ENCODE data around the gene AASS. TPM values are rescaled to one million over a fixed set of nuclear protein-coding genes. Genes with fewer than 3 reads are reported as not detected.

AASS gene
- total RNA-seq, 1 donor from 2014 or later: 12.4 TPM

DNA sequence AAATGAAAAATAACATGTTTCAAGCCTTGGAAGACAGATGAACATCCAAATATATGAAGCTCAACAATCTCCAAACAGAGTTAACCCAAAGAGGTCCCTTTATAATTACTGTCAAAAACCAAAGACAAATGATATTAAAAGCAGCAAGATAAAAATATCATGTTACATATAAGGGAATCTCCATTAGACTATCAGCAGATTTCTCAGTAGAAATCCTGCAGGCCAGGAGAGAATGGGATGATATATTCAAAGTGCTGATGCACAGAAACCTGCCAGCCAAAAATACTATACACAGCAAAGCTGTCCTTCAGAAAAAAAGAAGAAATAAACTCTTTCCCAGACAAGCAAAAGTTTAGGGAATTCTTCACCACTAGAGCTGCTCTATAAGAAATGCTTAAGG is 41.0 kb downstream of the AASS start:
- FAIRE-seq (no peak), DNase-seq (ENCODE audit: low read depth) (no peak)
- no peak overlapping the region for H3K4me3 ChIP-seq (ENCODE audit: low read depth, low read length)
- TF ChIP-seq, protein P1, sequence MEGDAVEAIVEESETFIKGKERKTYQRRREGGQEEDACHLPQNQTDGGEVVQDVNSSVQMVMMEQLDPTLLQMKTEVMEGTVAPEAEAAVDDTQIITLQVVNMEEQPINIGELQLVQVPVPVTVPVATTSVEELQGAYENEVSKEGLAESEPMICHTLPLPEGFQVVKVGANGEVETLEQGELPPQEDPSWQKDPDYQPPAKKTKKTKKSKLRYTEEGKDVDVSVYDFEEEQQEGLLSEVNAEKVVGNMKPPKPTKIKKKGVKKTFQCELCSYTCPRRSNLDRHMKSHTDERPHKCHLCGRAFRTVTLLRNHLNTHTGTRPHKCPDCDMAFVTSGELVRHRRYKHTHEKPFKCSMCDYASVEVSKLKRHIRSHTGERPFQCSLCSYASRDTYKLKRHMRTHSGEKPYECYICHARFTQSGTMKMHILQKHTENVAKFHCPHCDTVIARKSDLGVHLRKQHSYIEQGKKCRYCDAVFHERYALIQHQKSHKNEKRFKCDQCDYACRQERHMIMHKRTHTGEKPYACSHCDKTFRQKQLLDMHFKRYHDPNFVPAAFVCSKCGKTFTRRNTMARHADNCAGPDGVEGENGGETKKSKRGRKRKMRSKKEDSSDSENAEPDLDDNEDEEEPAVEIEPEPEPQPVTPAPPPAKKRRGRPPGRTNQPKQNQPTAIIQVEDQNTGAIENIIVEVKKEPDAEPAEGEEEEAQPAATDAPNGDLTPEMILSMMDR (IDR thresholded peaks at IDR 0.05; ENCODE audit: insufficient read depth, low read length, severe bottlenecking): no peak
- no peaks in the 10 kb centered on the region for H3K27me3 ChIP-seq (ENCODE audit: control insufficient read depth, insufficient read depth, low read length)
- H3K36me3 ChIP-seq (ENCODE audit: control insufficient read depth, insufficient read depth, low read length): no peaks in the 10 kb centered on the region

DNA sequence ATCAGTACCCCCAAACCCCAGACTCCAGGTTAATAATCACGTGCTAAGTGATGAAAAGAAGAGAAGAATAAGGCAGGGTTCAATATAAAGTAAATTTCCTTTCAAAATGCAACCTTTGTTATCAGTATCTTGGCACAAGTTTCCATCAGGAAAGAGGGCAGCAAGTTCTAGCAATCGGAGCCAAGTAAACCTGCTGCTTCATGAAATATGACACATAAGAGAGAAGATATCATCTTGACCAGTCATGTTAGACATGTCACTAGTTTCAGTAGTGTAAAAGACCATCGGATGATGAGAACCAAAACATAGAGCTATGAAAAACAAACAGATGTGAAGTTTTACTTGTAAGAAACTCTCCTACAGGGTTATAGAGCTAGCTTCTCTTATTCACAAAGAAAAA is 44.0 kb downstream of the AASS start:
- no peak overlapping the region for H3K4me3 ChIP-seq (ENCODE audit: low read depth, low read length)
- H3K36me3 ChIP-seq (ENCODE audit: control insufficient read depth, insufficient read depth, low read length): no peaks in the 10 kb centered on the region
- TF ChIP-seq, protein P1 (IDR thresholded peaks at IDR 0.05; ENCODE audit: insufficient read depth, low read length, severe bottlenecking): no peak
- DNase-seq (ENCODE audit: low read depth): peak; percentile 54
- no peaks in the 10 kb centered on the region for H3K27me3 ChIP-seq (ENCODE audit: control insufficient read depth, insufficient read depth, low read length)
- FAIRE-seq: no peak

DNA sequence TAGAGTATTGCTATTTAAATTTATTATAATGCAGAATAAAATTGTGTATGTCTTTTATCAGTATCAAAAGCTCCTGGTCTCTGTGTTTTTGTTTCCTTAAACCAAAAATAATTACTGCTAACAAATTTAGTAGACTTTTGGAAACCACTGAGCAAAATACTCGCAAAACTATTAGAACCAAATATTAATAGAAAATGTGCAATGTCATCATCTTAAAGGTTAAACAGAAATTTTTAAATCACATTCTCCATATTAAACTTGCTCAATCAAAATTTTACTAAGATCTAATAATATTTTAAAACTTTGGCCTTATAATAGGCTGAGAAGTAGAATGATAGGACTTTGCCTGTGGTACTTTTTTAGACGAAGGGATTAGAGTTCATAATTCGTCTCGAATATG is 48.4 kb downstream of the AASS start:
- TF ChIP-seq, protein P1 (IDR thresholded peaks at IDR 0.05; ENCODE audit: insufficient read depth, low read length, severe bottlenecking): no peak
- H3K4me3 ChIP-seq (ENCODE audit: low read depth, low read length): no peak overlapping the region
- FAIRE-seq (no peak), DNase-seq (ENCODE audit: low read depth) (no peak)
- no peaks in the 10 kb centered on the region for H3K36me3 ChIP-seq (ENCODE audit: control insufficient read depth, insufficient read depth, low read length)
- H3K27me3 ChIP-seq (ENCODE audit: control insufficient read depth, insufficient read depth, low read length): no peaks in the 10 kb centered on the region

DNA sequence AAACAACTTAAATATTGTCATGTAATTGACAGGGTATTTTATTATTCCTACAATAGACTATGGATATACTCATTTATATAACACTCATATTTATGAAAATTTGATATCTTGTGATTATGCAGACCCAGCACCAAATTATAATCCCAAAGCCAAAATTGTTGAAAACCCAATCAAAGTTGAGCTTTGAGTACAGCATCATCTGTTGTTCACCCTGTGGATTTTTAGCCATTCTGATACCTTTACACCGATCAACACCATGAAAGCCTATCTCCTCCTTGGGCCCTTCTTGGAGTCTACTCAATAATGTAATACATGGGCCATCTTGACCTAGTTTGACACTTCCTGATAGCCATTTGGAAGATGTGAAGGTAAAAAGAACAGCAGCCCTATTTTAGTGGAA is 49.5 kb downstream of the AASS start:
- no peaks in the 10 kb centered on the region for H3K27me3 ChIP-seq (ENCODE audit: control insufficient read depth, insufficient read depth, low read length)
- no peaks in the 10 kb centered on the region for H3K36me3 ChIP-seq (ENCODE audit: control insufficient read depth, insufficient read depth, low read length)
- no peak for DNase-seq (ENCODE audit: low read depth)
- FAIRE-seq: no peak
- H3K4me3 ChIP-seq (ENCODE audit: low read depth, low read length): no peak overlapping the region
- TF ChIP-seq, protein P1 (IDR thresholded peaks at IDR 0.05; ENCODE audit: insufficient read depth, low read length, severe bottlenecking): no peak

DNA sequence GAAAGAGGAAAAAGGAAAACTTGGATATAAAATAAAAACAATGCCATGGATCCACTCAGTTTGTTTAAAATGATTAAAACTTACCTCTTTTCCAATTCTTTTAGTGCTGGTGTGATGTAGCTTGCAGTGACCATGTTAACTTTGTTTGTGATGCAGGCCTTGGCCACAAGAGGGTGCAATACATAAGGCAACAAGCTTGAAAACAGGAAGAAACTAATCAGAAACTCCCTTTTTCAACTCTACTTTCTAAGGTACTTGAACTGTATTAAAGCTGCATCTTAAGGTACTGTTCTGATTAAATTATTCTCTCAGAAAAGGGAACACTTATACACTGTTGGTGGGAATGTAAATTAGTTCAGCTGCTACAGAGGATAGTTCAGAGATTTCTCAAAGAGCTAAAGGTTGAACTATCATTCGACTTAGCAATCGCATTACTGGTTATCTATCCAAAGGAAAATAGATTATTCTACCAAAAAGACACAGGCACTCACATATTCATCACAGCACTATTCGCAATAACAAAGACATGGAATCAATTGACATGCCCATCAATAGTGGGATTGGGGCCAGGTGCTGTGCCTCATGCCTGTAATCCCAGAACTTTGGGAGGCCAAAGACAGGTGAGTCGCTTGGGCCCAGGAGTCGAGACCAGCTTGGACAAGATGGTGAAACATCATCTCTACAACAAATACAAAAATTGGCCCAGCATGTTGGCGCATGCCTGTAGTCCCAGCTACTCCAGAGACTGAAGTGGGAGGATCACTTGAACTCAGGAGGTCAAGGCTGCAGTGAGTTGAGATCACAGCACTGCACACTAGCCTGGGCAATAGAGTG is 50.9 kb downstream of the AASS start:
- FAIRE-seq (no peak), DNase-seq (ENCODE audit: low read depth) (peak; percentile 80)
- no peaks in the 10 kb centered on the region for H3K27me3 ChIP-seq (ENCODE audit: control insufficient read depth, insufficient read depth, low read length)
- no peak overlapping the region for H3K4me3 ChIP-seq (ENCODE audit: low read depth, low read length)
- H3K36me3 ChIP-seq (ENCODE audit: control insufficient read depth, insufficient read depth, low read length): no peaks in the 10 kb centered on the region
- TF ChIP-seq, protein P1 (IDR thresholded peaks at IDR 0.05; ENCODE audit: insufficient read depth, low read length, severe bottlenecking): peak; percentile 78

DNA sequence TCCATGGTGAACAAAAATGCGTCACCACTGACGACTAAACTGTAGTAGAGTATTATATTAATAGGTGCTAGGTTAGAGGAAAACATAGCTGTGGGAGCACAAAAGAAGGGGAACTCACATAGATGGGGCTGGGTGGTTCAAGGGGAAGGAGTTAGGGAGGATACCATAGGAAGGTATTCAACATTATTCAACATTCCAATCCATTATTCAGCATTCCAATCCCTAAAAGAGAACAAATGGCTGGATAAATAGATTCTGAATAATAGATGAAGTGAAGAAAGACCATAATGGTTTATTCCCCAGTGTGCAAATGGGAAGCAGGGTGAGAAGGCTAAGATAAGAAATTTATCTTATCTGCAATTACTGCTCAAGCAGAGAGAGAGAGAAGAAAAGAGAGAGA is 61.4 kb downstream of the AASS start:
- Histone ChIP-seq H3K4me3 (ENCODE audit: low read depth, low read length) (no peak overlapping the region), H3K36me3 (ENCODE audit: control insufficient read depth, insufficient read depth, low read length) (no peaks in the 10 kb centered on the region), H3K27me3 (ENCODE audit: control insufficient read depth, insufficient read depth, low read length) (no peaks in the 10 kb centered on the region)
- DNase-seq (ENCODE audit: low read depth) (no peak), FAIRE-seq (no peak)
- TF ChIP-seq, protein P1 (IDR thresholded peaks at IDR 0.05; ENCODE audit: insufficient read depth, low read length, severe bottlenecking): no peak

Measured in bronchial epithelial cell (primary cell).